Loucy (cell line): ENCODE data around the gene ERP44.

ENCODE experiments used
- EZH2phosphoT487 ChIP-seq: fragments of 200-600 bp; IDR thresholded peaks from 2 replicates; pipeline ENCODE4 v1.6.1; 2018; ENCODE audit warnings: antibody characterized with exemption, mild to moderate bottlenecking, moderate library complexity, borderline replicate concordance
- TF ChIP-seq, protein P1 (sequence below): fragments of 200-600 bp; sonication (generic); conservative IDR thresholded peaks from 2 replicates; pipeline ENCODE4 v1.5.1; 2014; ENCODE audit warnings: mild to moderate bottlenecking, antibody characterized with exemption, low read length

DNA sequence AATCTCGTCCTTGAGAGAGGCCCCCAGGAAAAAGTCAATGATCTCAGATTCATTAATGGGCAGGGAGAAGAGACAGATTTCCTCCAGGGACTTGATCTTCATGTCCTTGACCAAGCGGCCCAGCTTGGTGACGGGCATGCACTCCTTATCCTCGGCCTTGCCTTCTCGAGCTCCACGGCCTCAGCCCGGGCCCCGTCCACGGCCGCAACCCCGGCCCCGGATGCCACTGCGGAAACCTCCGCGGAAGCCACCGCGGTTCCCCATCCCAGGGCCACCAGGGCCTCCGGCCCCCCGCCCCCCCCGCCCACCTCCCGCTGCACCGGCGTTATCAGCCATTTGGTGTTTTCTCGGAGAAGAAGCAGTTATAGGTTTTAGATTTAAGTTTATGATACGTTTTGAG lies 18.5 kb upstream of the ERP44 start:
- TF ChIP-seq, protein P1, sequence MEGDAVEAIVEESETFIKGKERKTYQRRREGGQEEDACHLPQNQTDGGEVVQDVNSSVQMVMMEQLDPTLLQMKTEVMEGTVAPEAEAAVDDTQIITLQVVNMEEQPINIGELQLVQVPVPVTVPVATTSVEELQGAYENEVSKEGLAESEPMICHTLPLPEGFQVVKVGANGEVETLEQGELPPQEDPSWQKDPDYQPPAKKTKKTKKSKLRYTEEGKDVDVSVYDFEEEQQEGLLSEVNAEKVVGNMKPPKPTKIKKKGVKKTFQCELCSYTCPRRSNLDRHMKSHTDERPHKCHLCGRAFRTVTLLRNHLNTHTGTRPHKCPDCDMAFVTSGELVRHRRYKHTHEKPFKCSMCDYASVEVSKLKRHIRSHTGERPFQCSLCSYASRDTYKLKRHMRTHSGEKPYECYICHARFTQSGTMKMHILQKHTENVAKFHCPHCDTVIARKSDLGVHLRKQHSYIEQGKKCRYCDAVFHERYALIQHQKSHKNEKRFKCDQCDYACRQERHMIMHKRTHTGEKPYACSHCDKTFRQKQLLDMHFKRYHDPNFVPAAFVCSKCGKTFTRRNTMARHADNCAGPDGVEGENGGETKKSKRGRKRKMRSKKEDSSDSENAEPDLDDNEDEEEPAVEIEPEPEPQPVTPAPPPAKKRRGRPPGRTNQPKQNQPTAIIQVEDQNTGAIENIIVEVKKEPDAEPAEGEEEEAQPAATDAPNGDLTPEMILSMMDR, result no peak
- no peak for TF ChIP-seq EZH2phosphoT487
